ENCODE measurements around the gene B4GALT6.

Gene B4GALT6

GRCh38 chr18:31686986-31687928, 2.9 kb upstream of the B4GALT6 start:
- no peak for DNase-seq

DNA sequence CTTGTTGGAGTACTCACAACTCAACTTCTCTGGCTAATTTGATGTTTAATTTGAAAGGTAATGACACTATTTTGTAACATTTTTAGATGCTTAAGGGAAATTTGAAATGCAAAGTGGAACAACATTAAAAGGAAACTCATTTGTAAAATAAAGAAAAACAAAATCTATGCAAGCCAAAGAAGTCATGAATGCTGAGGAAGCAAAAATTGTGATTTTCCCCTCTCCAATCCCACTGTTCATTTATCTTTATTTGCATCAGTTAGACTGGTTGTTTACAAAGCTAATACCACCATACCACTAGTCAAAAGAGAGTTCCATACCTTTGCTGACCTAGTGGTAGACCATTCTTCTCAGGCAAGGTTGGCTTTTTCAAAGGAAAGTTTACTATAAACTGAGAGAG, 2.2 kb upstream of the B4GALT6 start:
- DNase-seq: no peak

DNA sequence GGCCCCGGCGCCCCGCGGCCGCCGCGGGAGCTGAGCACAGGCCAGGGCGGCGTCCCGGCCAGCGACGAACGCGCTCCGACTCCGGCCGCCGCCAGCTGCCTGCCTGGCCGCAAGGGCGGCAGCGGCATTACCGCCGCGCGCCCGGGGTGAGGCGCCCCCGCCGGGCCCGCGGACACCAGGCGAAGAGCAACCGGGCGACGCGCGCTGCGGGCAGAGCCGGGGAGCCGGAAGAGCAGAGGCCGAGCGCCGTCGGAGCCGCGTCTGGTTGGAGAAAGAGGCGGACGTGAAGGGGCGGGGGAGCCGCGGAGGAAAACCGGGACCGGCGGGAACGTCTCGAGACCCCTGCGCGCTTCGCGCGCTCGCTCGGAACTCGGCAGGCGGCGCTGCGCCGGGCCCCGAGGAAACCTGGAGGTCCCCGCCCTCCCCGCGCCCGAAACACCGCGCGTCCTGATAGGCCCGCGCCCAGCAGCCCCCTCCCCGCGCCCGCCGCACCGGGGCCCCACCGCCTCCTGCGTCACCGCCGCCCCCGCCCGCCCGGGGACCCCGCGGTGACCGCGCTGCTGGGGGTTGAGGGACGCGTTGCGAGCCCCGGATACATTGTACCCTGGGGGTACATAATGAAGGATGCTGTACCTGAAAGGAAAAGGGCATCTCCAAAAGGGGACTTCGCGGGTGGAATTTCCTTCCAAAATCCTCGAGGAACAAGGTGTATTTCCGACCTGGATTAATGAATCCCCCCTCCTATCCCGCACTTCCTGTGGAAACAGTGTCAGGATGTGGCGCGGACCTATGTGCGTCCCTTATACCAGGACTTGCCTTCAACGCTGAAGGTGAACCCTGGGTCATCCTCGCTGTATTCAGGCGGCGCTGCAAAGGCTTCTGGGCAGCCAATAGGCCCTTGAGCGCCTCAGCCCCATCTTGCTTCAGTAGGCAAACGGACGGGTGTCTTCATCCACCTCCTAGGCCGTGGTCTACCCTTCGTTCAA, 1.0 kb upstream of the B4GALT6 start:
- DNase-seq: peak; percentile 41

DNA sequence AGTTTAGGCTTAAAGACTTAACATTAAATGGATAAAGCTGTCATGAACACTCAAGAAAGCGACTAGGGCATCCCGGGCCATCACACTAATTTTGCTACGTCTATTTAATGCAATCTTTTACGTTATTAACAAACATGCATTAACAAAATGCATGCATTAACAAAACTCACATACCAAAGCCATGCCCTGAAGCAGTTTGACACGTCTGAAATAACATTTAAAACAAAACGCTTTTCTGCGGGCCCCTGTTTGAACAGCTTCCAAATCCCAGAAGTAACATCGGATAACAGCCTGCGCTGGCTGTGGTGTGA, 458 bp downstream of the B4GALT6 start:
- DNase-seq: no peak

- no peak for DNase-seq
Measured at GRCh38 chr18:31683106-31683505, 1.3 kb downstream of the B4GALT6 start.

- DNase-seq: no peak
Measured at GRCh38 chr18:31680831-31681568, 3.4 kb downstream of the B4GALT6 start.

DNA sequence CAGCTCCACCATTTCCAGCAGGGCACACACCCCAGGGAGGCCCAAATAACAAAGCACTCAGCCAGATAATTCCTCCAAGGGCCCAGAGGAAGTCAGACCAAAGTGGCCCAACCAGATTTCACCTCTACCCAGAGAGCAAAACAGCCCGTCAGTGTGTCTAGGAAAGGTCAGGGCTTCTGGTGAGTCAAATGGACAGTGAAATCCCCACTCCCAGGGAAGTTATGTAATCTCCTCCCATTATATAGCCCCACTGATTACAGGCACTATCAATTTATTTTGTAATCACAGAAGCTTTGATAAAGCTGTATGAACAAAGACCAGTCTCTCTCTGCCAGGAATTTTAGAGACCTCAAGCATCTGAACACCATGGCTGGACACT, 4.0 kb downstream of the B4GALT6 start:
- no peak for DNase-seq

DNA sequence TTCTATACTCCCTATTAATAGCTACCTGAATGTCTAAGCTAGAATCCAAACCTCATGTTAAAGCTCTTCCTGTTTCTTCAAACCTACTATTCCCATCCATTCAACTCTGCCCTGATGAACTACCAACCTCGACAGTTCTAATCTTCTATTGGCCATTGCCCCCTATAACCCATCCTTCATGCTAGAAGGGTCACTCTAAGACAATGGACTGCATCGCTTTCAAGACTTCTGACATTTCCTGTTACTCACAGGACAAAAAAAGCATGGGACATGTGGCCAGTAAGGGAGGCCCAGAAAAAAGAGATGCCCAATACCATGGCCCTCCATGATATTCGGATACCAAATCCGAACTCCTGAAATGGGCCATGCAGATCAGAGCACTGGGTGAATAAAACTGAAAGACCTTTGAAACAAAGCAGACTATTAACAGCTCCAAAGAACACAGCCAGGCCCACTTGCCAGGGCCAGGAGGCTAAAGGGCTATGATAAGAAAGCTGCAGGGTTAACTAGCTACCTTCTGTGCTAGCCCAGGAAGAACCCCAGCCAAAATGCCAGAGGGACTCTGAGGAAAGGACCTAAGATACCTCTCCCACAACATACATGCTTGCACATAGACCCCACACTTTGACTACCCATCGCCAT, 4.5 kb downstream of the B4GALT6 start:
- DNase-seq: no peak

GRCh38 chr18:31679133-31679742, 5.1 kb downstream of the B4GALT6 start:
- DNase-seq: no peak

DNA sequence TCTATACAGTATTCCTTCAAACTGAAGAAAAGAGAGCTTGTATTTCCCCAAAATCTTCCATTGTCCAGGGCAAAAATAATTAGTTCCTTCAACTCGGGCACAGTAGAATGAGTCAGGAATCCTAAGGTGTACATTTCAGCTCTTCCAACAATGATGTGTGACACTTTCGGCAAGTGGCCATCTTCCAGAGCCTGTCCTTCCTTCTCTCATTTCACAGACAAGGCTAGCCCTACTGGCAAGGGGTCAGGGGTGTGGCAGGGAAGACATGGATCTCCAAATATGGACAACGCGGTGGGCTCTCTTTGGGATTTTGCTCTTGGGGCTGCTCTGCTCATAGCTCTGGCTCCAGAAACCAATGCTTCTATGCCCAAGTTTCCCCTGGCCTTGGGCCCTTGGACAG, 6.0 kb downstream of the B4GALT6 start:
- DNase-seq: no peak

- DNase-seq: no peak
Measured at GRCh38 chr18:31677592-31677991, 6.8 kb downstream of the B4GALT6 start.

DNA sequence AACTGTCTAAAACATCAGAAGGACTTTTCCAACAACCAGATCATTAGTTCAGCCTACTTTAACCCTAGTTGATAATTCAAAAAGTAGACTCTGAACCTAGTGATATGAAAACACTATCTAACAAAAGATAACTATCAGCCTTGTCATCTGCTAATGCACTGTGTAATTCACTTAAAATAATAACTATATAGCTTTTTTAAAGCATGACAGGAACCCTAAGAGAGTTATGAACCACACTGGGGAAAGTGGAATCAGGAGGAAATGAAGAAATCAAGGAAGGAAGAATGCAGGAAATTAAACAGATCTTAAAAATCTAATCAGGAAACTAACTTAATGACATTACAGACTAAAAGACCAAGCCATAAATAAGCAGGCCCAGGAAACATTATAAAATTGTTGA, 9.0 kb downstream of the B4GALT6 start:
- no peak for DNase-seq

- DNase-seq: no peak
Measured at GRCh38 chr18:31672628-31673135, 11.7 kb downstream of the B4GALT6 start.

DNA sequence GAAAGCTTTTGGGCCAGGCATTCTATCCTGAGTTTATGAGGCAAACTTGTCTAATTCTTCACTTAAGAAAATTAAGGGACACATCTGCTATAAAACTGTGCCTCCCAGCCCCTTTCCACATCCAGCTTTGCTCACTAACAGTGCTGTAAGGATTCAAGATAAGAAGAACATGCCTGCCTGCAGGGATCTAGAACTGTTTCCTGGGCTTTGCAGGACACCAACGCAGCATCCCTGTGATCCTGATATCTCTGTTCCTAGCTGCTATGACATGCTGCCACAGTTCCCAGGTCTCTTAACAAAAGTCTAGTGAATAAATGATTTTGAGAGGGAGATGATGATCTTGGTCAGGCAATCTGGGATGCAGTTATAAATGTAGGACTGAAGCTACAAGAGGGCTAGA, 12.4 kb downstream of the B4GALT6 start:
- no peak for DNase-seq

DNA sequence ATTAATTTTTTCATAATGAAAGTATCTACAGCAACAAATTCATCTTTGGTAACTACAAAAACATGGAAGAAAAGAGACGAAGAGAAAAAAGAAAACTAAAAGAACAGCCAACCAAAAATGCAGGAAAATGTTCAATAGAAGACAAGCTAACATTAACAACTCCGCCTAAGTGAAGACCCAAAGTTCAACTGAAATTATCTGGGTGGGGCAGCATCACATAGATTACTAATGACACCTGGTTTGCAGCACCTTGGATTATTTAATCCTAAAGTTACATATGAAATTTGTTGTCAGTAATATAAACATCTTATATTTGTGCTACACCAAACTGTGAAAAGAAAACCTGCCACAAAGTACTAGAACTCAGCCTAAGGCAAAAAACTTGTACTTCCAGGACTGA, 14.8 kb downstream of the B4GALT6 start:
- no peak for DNase-seq

GRCh38 chr18:31667185-31667584, 17.2 kb downstream of the B4GALT6 start:
- no peak for DNase-seq

DNA sequence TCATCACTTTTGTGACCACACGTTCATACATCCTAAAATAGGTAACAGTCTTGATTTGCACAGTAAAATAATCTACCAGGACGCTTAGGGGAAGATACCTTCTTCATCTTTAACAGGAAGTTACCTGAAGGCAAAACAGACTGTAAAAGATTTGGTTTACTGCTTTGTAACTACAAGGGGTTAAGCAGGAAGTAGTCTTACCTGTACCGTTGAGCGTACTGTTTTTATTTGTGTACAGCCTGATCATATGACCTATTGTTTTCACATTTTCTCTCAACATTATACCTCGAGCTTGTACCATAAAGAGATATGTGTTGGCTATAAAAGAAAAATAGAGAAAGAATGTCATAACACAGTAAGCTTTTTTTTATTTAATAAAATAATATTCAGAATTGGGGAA, 18.3 kb downstream of the B4GALT6 start:
- no peak for DNase-seq

DNA sequence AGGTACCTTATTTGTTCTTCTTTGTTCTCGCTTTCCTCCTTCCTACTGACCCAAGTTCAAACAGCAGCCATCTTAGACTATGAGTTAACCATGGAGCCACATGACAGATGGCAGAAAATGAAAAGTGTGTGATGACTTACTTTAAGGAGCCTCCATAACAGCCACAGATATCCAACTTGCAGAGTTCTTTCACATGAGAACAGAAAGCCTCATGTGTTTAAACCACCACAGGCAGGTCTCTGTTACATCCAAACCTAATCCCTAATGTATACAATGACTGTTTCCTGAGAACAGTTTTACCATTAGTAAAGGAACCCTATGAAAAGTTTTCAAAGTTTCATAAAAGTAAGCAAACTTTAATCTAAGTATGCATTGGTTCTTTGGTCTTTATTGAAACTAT, 20.3 kb downstream of the B4GALT6 start:
- no peak for DNase-seq

GRCh38 chr18:31661965-31662364, 22.4 kb downstream of the B4GALT6 start:
- DNase-seq: no peak

DNA sequence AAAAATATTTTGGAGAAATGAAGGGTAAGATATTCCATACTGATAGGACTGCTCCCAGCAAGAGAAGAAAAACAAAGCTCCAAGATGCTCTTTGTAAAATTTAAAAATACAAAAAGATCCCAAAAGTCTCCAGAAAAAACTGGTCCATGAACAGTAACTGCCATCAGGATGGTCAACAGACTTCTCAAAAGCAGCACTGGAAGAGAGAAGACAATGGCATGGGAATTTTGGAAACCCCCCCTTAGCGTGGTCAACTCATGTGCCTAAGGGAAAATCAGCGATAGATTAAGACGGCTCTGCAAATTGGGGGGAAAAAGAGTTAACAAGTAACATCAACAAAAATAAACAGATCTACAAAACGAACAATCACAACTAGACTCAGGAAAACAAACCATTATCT, 23.6 kb downstream of the B4GALT6 start:
- DNase-seq: no peak

DNA sequence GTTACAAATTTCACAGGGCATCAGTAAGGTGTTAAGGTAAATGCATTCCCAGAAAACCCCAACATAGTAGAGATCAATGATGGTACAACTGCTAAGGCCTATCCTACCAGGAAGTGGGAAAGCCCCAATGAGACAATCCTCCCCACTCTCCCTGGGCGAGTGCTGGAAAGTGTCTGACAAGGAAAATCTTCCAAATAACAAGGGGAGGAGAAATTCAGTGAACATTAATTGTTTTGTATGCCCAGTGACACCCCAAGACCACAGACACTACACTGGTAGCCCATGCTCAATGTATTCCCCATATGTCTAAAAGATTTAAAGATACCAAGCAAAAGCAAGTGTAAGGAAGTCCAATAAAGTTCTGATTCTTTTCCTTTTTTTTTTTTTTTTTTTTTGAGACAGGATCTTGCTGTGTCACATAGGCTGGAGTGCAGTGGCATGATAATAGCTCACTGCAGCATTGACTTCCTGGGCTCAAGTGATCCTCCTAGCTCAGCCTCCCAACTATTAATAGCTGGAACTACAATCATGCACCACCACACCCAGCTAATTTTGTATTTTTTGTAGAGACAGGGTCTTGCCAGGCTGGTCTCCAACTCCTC, 24.7 kb downstream of the B4GALT6 start:
- DNase-seq: no peak
